HG03196 (cell line): Measurements from ENCODE around the gene TSEN2.
"Not testable (repeated sequence)": the region's sequence is repeated elsewhere in the genome, so short reads cannot be mapped to it uniquely, and the experiment has no call there.

Experiments used
- ATAC-seq: cut with Tn5 transposase; IDR thresholded peaks from one replicate; pipeline ENCODE4 v1.9.1; 2021; ENCODE audit not compliant: unreplicated experiment

The TSEN2 gene

GRCh38 chr3:12451960-12452359 is 32.3 kb upstream of the TSEN2 start:
- ATAC-seq = no peak

- no peak for ATAC-seq
Observed at GRCh38 chr3:12452361-12453330, 31.6 kb upstream of the TSEN2 start.

- ATAC-seq = no peak
Observed at GRCh38 chr3:12454076-12454815, 30.0 kb upstream of the TSEN2 start.

GRCh38 chr3:12454816-12455121 is 29.5 kb upstream of the TSEN2 start:
- no peak for ATAC-seq

GRCh38 chr3:12455740-12456139 is 28.5 kb upstream of the TSEN2 start:
- no peak for ATAC-seq

- ATAC-seq = no peak
Observed at GRCh38 chr3:12456441-12456840, 27.8 kb upstream of the TSEN2 start.

GRCh38 chr3:12457380-12457779 is 26.9 kb upstream of the TSEN2 start:
- ATAC-seq = not testable (repeated sequence)

GRCh38 chr3:12458901-12459300 is 25.4 kb upstream of the TSEN2 start:
- no peak for ATAC-seq

GRCh38 chr3:12460127-12460526 is 24.2 kb upstream of the TSEN2 start:
- no peak for ATAC-seq

- no peak for ATAC-seq
Observed at GRCh38 chr3:12461097-12461649, 23.1 kb upstream of the TSEN2 start.

GRCh38 chr3:12462159-12462947 is 21.9 kb upstream of the TSEN2 start:
- no peak for ATAC-seq

- ATAC-seq = no peak
Observed at GRCh38 chr3:12463686-12464085, 20.6 kb upstream of the TSEN2 start.

GRCh38 chr3:12464181-12464580 is 20.1 kb upstream of the TSEN2 start:
- no peak for ATAC-seq

GRCh38 chr3:12465151-12465835 is 19.0 kb upstream of the TSEN2 start:
- no peak for ATAC-seq

- ATAC-seq = no peak
Observed at GRCh38 chr3:12465836-12466225, 18.4 kb upstream of the TSEN2 start.

GRCh38 chr3:12467746-12468145 is 16.5 kb upstream of the TSEN2 start:
- ATAC-seq = no peak

GRCh38 chr3:12468276-12468675 is 16.0 kb upstream of the TSEN2 start:
- ATAC-seq = no peak

- no peak for ATAC-seq
Observed at GRCh38 chr3:12468757-12469156, 15.5 kb upstream of the TSEN2 start.

- not testable (repeated sequence) for ATAC-seq
Observed at GRCh38 chr3:12469222-12469621, 15.1 kb upstream of the TSEN2 start.

- no peak for ATAC-seq
Observed at GRCh38 chr3:12470111-12470510, 14.2 kb upstream of the TSEN2 start.

- ATAC-seq = no peak
Observed at GRCh38 chr3:12470680-12471079, 13.6 kb upstream of the TSEN2 start.
